SJSA1 (cell line): ENCODE results near the gene MAPK9. TPM values are rescaled to one million over a fixed set of nuclear protein-coding genes. Genes with fewer than 3 reads are reported as not detected.

Experiments
- DNase-seq, 2 experiments: peaks; one replicate each; pipeline ENCODE4 v3.0.0-alpha.2; 2015 to 2020; ENCODE audit warnings: low spot score in 2 of 2, low read depth in 1 of 2
- H3K27ac ChIP-seq: fragments of 250-450 bp; sonication (Bioruptor Pico); 2 replicates; pipeline ENCODE4 v1.5.1; 2020; ENCODE audit warnings: mild to moderate bottlenecking, moderate library complexity
- H3K27me3 ChIP-seq: fragments of 250-450 bp; sonication (Bioruptor Pico); replicated peaks from 2 replicates; pipeline ENCODE4 v1.5.1; 2020; ENCODE audit warnings: mild to moderate bottlenecking, moderate library complexity
- H3K36me3 ChIP-seq: fragments of 250-450 bp; sonication (Bioruptor Pico); 2 replicates; pipeline ENCODE4 v1.5.1; 2020; ENCODE audit warnings: mild to moderate bottlenecking
- H3K4me1 ChIP-seq: fragments of 250-450 bp; sonication (Bioruptor Pico); replicated peaks from 2 replicates; pipeline ENCODE4 v1.6.1; 2021; ENCODE audit warnings: mild to moderate bottlenecking
- H3K4me3 ChIP-seq: fragments of 250-450 bp; sonication (Bioruptor Pico); 2 replicates; pipeline ENCODE4 v1.5.1; 2020; ENCODE audit warnings: mild to moderate bottlenecking
- H3K9me3 ChIP-seq: fragments of 250-450 bp; sonication (Bioruptor Pico); replicated peaks from 2 replicates; pipeline ENCODE4 v1.5.1; 2020; ENCODE audit warnings: mild to moderate bottlenecking
- total RNA-seq: library from RNA; depleted of rRNA; stranded (reverse); fragments of >200 nt; shearing (Covaris generic); gene quantifications from 2 replicates; pipeline ENCODE4 v1.2.3, GENCODE V29; 2014; rRNA removed

The MAPK9 gene
- total RNA-seq, 1 experiment from 2014 or later: 82.1 TPM

DNA sequence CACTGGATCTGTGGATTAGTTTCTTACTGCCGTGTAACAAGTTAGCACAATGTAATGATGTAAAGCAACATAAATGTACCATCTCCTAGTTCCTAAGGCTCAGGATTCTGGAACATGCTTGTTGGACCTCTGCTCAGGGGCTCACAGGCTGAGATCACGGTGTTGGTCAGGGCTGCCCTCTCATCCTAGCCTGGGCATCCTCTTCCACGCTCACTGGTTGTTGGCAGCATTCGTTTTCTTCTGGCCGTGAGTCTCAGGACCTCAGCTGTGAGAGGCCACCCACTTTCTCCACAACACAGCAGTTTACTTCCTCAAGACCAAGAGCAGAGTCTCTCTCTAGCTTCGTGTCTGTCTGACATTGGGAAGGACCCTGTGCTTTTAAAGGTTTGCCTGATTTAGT lies 100.2 kb downstream of the MAPK9 start:
- H3K27me3 ChIP-seq: no peaks in the 10 kb centered on the region
- no peak overlapping the region for H3K4me3 ChIP-seq
- no peak overlapping the region for H3K27ac ChIP-seq
- H3K4me1 ChIP-seq: no peaks in the 10 kb centered on the region
- no peaks in the 10 kb centered on the region for H3K36me3 ChIP-seq
- peaks cover 6% of the 10 kb centered on the region; the same call in 1 of the 2 replicates for H3K9me3 ChIP-seq
- peak in 1 of 2 experiments; percentile 28 for DNase-seq

DNA sequence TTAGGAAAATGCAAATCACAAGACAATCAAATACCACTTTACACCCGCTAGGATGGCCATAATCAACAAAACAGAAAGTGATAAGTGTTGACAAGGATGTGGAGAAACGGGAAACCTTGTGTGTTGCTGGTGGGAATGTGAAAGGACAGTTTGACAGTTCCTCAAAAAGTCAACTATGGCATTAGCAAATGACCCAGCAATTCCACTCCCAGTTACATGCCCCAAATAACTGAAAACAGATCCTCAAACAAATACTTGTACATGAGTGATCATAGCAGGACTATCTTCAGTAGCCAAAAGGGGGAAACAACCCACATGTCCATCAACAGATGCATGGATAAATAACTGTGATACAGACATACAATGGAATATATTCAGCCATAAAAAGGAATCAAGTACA lies 104.1 kb downstream of the MAPK9 start:
- no peaks in the 10 kb centered on the region for H3K27me3 ChIP-seq
- H3K36me3 ChIP-seq: no peaks in the 10 kb centered on the region
- H3K27ac ChIP-seq: no peak overlapping the region
- DNase-seq: no peak
- H3K4me1 ChIP-seq: no peaks in the 10 kb centered on the region
- H3K4me3 ChIP-seq: no peak overlapping the region
- H3K9me3 ChIP-seq: peaks cover 6% of the 10 kb centered on the region; the same call in 1 of the 2 replicates

Other genes starting within 250 kb of the MAPK9 start
- gene RNF130, start 220.3 kb downstream of the MAPK9 start, total RNA-seq: 0.61 TPM in 1 of 2 replicates, not detected in the other
- gene RASGEF1C, start 82.9 kb downstream of the MAPK9 start, total RNA-seq: not detected in 2 replicates
- gene GFPT2, start 61.3 kb upstream of the MAPK9 start, total RNA-seq: 125 and 138 TPM in 2 replicates
- 20.1 and 32.9 TPM in 2 replicates for gene CNOT6, start 202.3 kb upstream of the MAPK9 start, total RNA-seq